Measurements from ENCODE around the gene SPATA13.

DNA sequence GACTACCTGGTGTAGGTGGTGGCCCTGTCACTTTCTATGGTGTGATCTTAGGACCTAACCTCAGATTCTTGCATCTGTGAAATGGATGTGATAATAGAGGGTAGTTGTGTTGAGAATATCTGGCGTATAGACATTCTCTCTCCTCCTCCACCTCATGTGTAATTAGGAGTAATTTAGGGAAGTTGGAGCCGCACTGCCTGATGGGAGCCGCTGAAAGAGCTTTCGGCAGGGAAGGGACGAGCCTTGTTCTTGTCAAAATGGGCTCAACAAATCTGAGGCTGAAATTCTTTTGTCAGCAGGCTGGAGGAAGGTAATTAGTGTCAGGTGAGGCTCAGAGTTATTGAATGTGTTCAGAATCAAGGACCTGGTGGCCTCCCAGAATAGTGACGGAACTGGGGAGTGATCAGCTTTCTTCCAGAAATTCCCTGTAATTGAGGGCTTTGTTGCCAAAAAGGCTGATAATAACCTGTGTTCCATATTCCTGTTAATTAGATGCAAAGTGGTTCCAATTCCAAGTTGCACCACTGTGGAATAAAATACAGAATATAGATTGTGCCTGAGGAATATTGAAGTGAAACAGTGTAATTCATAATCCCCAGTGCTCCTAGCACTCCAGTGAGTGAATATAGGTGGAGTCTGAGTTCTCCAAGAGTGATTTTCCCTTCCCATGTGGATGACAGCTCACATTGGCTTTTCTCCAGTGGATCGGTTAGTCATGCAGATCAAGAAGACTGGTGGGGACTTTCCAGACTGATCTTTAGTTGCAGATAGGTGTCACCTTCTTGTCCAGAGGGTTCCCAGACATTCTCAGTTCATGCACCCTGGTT is 47.5 kb downstream of the SPATA13 start:
- TF ChIP-seq CTCF (IDR thresholded peaks at IDR 0.05; ENCODE audit: borderline replicate concordance, extremely low read depth, low read length, poor library complexity, severe bottlenecking): no peak
- no peak for TF ChIP-seq EZH2 (IDR thresholded peaks at IDR 0.05; ENCODE audit: borderline replicate concordance, low read depth, low read length, severe bottlenecking)

All from DND-41 (cell line).